COR-L47 (cell line): ENCODE data around the gene ARHGAP32.
"Not testable (repeated sequence)": the region's sequence is repeated elsewhere in the genome, so short reads cannot be mapped to it uniquely, and the experiment has no call there.

Experiments
- DNase-seq: peaks from one replicate; lab custom pipeline; 2025; lab: John Stamatoyannopoulos, UW

Gene ARHGAP32

GRCh38 chr11:129021295-129021694, 170.8 kb downstream of the ARHGAP32 start:
- DNase-seq = no peak

DNA sequence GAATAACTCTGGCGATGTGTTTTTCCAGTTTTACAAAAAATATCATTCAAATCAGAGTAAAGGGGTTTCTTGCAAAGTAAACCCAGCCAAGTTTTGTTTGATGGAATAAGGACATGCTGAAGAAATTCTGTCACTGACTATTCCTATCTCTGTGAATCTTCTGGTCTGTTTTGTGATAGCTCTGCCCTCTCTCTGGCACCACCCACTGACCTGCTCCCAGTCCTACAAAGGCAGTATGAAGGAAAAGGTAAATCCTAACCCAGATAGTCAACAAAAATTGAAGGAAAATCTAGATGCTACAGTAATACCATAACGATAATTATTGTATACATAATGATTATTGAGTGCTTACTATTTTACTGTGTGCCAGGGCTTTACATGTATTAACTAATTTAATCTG, 173.1 kb downstream of the ARHGAP32 start:
- DNase-seq = no peak

- DNase-seq = no peak
Measured at GRCh38 chr11:129018126-129018525, 174.0 kb downstream of the ARHGAP32 start.

GRCh38 chr11:129013737-129014475, 178.2 kb downstream of the ARHGAP32 start:
- no peak for DNase-seq

DNA sequence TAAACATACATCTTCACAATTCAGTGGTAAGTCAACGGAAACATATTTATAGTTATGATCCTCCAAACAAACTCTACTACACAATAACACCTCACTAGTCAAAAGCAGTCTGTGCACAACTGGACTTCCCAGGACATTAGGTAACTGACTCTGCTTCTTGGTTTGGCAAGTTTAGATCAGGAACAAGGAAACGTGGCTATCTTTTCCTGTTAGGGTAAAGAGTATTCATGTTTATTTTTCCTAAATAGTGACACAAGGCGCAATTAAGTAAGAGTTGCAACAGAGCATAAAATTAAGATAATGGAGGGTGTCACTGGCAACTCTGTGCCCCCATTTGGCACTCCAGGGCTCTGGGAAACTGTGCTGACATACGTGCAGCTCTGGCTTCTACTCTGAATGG, 179.2 kb downstream of the ARHGAP32 start:
- DNase-seq = no peak

DNA sequence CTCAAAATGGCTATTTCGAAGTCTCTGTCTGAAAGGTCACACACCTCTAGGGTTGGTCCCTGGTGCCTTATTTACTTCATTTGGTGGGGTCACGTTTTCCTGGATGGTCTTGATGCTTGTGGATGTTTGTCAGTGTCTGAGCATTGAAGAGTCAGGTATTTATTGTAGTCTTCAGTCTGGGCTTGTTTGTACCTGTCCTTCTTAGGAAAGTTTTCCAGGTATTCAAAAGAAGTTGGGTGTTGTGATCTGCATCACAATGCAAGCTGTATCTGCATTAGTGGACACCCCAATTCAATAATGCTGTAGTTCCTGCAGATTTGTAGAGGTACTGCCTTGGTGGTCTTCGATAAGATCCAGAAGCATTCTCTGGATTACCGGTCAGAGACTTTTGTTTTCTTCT, 186.0 kb downstream of the ARHGAP32 start:
- DNase-seq = no peak

- DNase-seq = not testable (repeated sequence)
Measured at GRCh38 chr11:128999165-128999564, 193.0 kb downstream of the ARHGAP32 start.

GRCh38 chr11:128988242-128988970, 203.7 kb downstream of the ARHGAP32 start:
- no peak for DNase-seq

GRCh38 chr11:128985880-128986279, 206.2 kb downstream of the ARHGAP32 start:
- no peak for DNase-seq

DNA sequence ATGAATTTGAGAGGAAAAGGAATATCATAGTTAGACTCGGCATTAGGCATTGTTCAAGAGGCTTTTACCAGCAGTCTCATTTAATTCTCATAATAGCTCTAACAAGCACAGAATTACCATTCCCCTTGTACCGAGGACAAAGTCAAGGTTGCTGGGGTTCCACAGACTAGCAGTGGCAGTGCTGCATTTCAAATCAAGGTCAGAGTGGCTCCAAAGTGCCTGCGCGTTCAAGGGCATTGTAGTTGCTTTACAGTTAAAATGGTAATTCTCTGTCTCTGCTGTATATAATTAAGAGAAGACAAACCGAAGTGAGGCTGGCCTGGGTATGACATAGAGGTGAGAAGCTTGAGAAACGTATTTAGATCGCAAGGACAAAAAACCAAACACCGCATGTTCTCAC, 209.1 kb downstream of the ARHGAP32 start:
- DNase-seq = no peak

DNA sequence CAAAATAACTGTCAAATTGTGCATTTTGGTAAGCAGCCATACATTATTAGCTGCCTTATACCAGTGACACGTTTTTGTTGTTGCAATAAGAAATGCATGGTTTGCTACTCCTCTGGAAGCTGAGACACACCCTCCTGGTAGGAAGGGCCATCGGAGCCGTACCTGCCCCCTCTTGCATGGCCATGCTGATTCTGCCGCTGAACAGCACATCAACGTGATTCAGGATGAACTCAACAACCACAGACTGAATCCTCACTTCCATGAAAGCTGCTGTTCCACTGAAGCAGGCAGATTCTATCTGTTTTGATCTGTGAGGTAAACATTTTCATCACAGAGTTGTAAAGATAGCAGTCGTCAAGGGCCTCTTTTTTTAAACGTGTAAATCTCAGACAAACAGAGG, 210.9 kb downstream of the ARHGAP32 start:
- no peak for DNase-seq

- no peak for DNase-seq
Measured at GRCh38 chr11:128970598-128971190, 221.4 kb downstream of the ARHGAP32 start.

GRCh38 chr11:128968916-128969315, 223.2 kb downstream of the ARHGAP32 start:
- DNase-seq = no peak

- DNase-seq = no peak
Measured at GRCh38 chr11:128967578-128967977, 224.5 kb downstream of the ARHGAP32 start.

DNA sequence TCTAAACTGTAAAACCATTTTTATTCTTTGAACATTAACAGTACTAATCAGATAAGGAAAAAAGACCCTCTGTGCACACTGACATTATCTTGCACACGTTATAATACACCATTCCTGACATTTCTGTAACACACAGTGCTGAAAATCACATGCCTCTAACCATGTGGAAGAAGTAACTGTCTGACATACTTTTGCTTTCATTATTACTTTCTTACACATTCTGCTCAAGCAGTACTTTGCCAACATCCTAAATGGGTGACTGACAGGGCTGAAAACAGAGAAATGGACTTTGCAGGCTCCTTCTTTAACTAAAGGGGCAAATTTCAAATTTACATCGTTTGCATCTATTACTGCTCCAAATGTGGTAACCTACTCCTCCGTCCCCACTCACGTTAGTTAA, 226.6 kb downstream of the ARHGAP32 start:
- no peak for DNase-seq

DNA sequence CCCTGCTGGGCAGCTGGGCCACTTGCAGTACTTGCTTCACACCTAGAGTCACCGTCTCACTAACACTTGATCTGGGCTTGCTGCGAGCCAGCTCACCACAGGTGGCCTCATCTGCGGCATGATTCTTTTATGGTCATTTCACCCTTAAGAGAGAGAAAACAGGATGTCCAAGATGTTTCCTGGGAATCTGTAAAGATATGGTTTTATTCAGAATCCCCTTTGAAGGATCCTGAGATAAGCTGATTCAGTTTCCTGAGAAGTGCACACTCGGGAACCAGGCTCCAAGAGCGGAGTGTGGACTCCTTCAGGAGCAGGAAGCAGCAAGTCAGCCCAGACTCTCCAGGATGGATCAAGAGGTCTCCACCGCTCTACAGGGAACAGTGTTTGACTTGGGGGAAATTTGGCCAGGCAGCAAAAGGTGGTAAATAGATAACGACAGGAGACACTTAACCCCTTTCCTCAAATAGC, 227.6 kb downstream of the ARHGAP32 start:
- no peak for DNase-seq

DNA sequence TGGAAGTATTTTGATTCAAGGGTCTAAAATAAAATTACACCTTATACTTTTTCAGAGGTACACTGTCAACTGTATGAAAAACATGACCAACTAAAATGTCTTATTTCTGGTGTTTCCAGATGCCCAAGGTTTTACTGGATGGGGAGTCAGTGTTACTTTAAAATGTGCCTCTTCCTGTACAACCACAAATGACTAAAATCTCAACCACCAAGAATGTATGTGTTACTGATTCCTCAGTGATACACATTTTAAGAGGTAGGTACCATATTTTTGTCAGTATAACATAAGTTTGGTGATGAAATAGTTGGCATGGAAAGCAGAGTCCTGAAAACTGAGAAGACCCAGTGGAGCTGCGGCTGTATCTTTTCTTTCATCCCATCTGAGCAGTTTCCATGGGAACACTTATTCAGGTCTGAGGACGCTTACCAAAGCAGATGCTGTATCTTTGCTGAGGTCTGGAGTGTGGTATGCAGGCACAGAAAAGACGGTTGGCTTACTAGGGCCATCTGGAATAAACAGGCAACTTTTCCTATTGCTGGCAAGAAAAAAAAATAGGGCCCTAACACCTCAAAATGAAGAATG, 228.3 kb downstream of the ARHGAP32 start:
- no peak for DNase-seq

DNA sequence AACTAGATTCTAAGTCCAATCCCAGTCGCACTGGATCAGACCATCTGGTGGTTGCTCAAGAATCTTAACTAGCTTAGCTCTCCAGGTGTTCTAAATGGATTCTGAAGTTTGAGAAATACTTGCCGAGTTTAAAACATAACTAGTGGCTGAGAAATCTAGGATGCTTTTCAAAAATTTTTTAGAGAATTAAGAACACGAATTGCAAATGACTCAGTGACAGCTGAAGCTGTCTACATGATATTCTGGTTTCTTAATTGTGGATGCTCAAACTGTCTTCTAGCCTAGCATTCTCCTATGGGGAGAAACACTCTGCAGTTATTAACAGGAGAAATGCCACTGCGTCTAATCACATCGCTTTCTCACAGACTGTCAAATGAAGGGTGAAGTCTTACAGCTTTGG, 229.2 kb downstream of the ARHGAP32 start:
- no peak for DNase-seq

DNA sequence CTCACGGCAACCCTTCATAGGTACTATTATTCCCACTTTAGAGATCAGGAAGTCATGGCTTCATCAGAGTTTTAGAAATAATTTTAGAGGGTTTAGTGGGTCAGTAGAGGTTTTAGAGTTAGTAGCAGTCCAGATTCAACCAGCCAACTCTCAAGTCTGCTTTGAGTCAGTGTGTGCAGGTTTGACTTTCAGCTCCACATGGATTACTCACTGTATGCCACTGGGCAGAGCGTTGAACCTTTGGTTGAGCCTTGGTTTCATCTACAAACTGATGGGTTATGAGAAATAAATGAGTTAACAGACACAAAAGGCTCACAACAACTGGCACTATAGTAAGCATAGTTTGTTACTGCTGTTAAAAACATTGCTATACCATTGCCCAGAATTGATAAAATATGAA, 230.5 kb downstream of the ARHGAP32 start:
- no peak for DNase-seq

GRCh38 chr11:128957202-128957482, 235.0 kb downstream of the ARHGAP32 start:
- no peak for DNase-seq

- DNase-seq = peak; percentile 66
Measured at GRCh38 chr11:128956401-128957201, 235.5 kb downstream of the ARHGAP32 start.

- DNase-seq = no peak
Measured at GRCh38 chr11:128955636-128956035, 236.5 kb downstream of the ARHGAP32 start.
